Gastroesophageal sphincter (tissue), 4 donors: ENCODE results near the gene TMTC3. TPM values are rescaled to one million over a fixed set of nuclear protein-coding genes. Genes with fewer than 3 reads are reported as not detected.

Source experiments
- ATAC-seq: fragments of 150-250 bp; one replicate; pipeline ENCODE4 v1.9.1; 2016; ENCODE audit warnings: mild to moderate bottlenecking, moderate library complexity
- H3K27ac ChIP-seq, 4 donors: fragments of 200-600 bp; sonication (generic) in 3 of 4; 1 replicate in 3 of 4; 2 replicates in 1 of 4; pipeline ENCODE4 v1.5.1; 2016 to 2019
- H3K27me3 ChIP-seq: fragments of 200-600 bp; sonication (generic); one replicate; pipeline ENCODE4 v1.5.1; 2019
- H3K36me3 ChIP-seq, 2 donors: fragments of 200-600 bp; sonication (generic); one replicate each; pipeline ENCODE4 v1.5.1; 2019; ENCODE audit warnings: control low read depth in 1 of 2
- H3K4me1 ChIP-seq, 3 donors: fragments of 200-600 bp; sonication (generic); 1 replicate in 2 of 3; 2 replicates in 1 of 3; pipeline ENCODE4 v1.5.1; 2016 to 2019; ENCODE audit warnings: control low read depth in 2 of 3
- H3K4me3 ChIP-seq, 2 donors: fragments of 200-600 bp; sonication (generic); one replicate each; pipeline ENCODE4 v1.5.1; 2019; ENCODE audit warnings: mild to moderate bottlenecking in 1 of 2, moderate library complexity in 1 of 2
- H3K9me3 ChIP-seq, 3 donors: fragments of 200-600 bp; sonication (generic); one replicate each; pipeline ENCODE4 v1.5.1; 2017 to 2019; ENCODE audit warnings: control low read depth in 2 of 3
- EP300 ChIP-seq: sonication (generic); formaldehyde crosslinking; IDR thresholded peaks from one replicate; pipeline ENCODE4 v1.6.1; 2017; ENCODE audit warnings: antibody characterized with exemption, mild to moderate bottlenecking
- POLR2A ChIP-seq, 2 donors: fragments of 450-650 bp; IDR thresholded peaks; one replicate each; pipeline ENCODE4 v1.6.1; 2017; ENCODE audit warnings: antibody characterized with exemption in 2 of 2, mild to moderate bottlenecking in 2 of 2, moderate library complexity in 1 of 2
- POLR2AphosphoS5 ChIP-seq: sonication (generic); formaldehyde crosslinking; IDR thresholded peaks from one replicate; pipeline ENCODE4 v1.6.1; 2017; ENCODE audit warnings: antibody characterized with exemption
- WGBS, 2 donors: methylation state at CpG; one replicate each; pipeline ENCODE4 v1.1.5; 2018; ENCODE audit warnings: low coverage in 1 of 2; 5-methylcytosine and 5-hydroxymethylcytosine counted together
- total RNA-seq, 4 donors: library from RNA; depleted of rRNA; stranded (reverse); fragments of >200 nt; gene quantifications; one replicate each; pipeline ENCODE4 v1.1.0, GENCODE V29; 2016
- TF ChIP-seq, protein P1 (sequence below), 4 experiments: fragments of 200-600 bp in 2 of 4; fragments of 450-650 bp in 2 of 4; sonication (generic) in 1 of 4; IDR thresholded peaks; one replicate each; pipeline ENCODE4 v1.5.1; 2017 to 2019; ENCODE audit warnings: antibody characterized with exemption in 4 of 4, mild to moderate bottlenecking in 2 of 4, moderate library complexity in 2 of 4

TMTC3 gene
- total RNA-seq, result 10 to 100 TPM; 21.9 to 34.7 (median 23.9) TPM

DNA sequence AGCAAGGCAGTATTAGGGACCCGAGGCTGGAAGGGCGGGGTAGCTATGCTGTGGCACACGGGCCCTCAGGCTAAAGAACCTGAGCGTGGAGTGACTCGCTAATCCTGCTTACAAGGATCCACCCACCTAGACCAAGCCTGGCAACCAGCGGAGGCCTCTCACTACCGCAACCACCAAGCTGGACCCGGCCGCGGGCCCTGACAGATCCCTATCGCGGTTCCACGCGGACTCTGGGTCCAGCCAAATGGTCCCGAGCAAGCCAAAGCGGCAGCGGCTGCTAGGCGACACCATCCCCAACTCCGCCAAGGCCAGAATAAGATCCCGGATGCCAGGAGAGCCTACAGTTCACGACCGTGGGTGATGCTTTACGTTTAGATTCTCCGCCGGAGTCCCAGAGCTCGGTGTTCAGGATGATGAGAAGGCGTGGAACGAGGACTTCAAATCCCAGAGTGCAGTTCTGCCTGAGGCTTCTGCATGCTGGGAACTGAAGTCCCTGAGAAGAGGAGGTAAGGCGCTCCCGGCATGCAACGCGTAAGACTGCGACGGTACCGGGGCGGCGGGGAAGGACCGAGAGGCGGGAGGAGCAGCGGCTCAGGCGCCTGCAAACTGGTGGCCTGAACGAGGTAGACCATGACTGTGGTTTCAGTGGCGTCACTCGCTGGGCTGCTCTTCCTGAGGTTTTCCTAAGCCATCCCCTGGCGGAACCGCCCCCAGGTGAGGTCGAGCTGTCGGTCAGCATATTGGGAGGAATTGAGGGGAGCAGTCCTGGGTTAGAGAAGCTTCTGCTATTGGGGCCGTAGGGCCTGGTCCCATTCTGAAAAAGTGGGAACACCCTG lies at the start of gene TMTC3, which contains the start of gene CEP290:
TMTC3 (plus strand) TSS at position 534 of the 836 bp plus-strand sequence. CDS start 6,009 bp downstream, outside the sequence.
CEP290 (minus strand) TSS at position 315 of the 836 bp plus-strand sequence. CDS start 781 bp downstream, outside the sequence.
- Histone ChIP-seq H3K9me3 (no peaks in the 10 kb centered on the region), H3K27ac (peak within 1 kb of the TSS; percentile 59 to 84 (median 78)), H3K4me3 (peak within 1 kb of the TSS; percentile 60 to 93), H3K27me3 (no peaks in the 10 kb centered on the region), H3K4me1 (peaks cover 0 to 35% (median 0%) of the 10 kb centered on the region in 3 donors), H3K36me3 (peaks cover 0 to 7% of the 10 kb centered on the region in 2 donors)
- 0 to 1% methylated on average over 2 to 13 of the region's 49 CpGs for WGBS, 2 donors
- TF ChIP-seq POLR2A (IDR thresholded peaks at IDR 0.05) (peak; percentile 39 to 45), POLR2AphosphoS5 (peak; percentile 74), EP300 (no peak)
- TF ChIP-seq, protein P1, sequence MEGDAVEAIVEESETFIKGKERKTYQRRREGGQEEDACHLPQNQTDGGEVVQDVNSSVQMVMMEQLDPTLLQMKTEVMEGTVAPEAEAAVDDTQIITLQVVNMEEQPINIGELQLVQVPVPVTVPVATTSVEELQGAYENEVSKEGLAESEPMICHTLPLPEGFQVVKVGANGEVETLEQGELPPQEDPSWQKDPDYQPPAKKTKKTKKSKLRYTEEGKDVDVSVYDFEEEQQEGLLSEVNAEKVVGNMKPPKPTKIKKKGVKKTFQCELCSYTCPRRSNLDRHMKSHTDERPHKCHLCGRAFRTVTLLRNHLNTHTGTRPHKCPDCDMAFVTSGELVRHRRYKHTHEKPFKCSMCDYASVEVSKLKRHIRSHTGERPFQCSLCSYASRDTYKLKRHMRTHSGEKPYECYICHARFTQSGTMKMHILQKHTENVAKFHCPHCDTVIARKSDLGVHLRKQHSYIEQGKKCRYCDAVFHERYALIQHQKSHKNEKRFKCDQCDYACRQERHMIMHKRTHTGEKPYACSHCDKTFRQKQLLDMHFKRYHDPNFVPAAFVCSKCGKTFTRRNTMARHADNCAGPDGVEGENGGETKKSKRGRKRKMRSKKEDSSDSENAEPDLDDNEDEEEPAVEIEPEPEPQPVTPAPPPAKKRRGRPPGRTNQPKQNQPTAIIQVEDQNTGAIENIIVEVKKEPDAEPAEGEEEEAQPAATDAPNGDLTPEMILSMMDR (IDR thresholded peaks at IDR 0.05), result no peak
- ATAC-seq, result peak; percentile 99

DNA sequence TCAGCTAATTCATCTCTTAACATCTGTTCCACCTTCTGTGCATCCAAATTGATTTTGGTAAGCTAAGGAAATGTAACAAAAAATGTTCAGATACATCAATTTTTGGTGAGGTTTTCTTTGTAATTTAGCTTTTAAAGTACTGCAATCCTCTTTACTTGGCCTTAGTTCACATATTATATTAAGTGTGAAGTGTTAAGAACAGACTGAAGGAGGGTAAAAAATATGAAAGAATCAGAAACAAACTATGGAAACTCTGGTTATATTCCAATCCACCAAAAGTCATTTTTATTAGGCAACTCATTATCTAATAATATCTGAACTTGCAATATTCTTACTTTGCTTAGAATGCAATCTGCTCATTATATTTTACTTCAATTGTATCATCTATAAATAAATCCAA lies 49.3 kb upstream of the TMTC3 start:
- H3K4me1 ChIP-seq, result no peaks in the 10 kb centered on the region
- no peak overlapping the region for H3K27ac ChIP-seq
- no peaks in the 10 kb centered on the region for H3K27me3 ChIP-seq
- H3K9me3 ChIP-seq, result no peaks in the 10 kb centered on the region
- no peak for ATAC-seq
- H3K36me3 ChIP-seq, result peaks cover 0 to 37% of the 10 kb centered on the region in 2 donors
- H3K4me3 ChIP-seq, result no peak overlapping the region
- no peak for TF ChIP-seq POLR2A (IDR thresholded peaks at IDR 0.05)
- no peak for TF ChIP-seq EP300

DNA sequence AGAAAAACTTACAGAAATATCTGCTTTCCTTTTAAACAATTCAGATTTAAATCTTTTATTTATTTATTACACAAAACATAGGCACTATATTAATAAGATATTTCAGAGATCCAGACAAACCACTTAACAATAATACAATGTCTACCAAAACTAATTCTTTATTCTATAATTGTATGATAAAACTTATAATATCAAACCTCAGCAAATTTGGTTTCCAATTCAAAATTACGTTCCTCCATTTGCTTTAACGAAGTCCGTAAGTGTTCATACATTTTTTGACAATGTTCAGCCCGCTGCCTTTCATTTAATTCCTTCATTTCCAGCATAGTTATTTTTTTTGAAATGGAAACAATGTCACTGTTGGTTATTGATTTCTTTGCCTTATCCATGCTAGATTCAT lies 48.5 kb upstream of the TMTC3 start:
- peaks cover 0 to 42% of the 10 kb centered on the region in 2 donors for H3K36me3 ChIP-seq
- no peaks in the 10 kb centered on the region for H3K4me1 ChIP-seq
- TF ChIP-seq POLR2A (IDR thresholded peaks at IDR 0.05) (no peak), POLR2AphosphoS5 (no peak), EP300 (no peak)
- TF ChIP-seq, protein P1 (IDR thresholded peaks at IDR 0.05), result no peak
- 91 to 95% methylated on average over 4 of the region's 4 CpGs for WGBS, 2 donors
- no peaks in the 10 kb centered on the region for H3K9me3 ChIP-seq
- H3K4me3 ChIP-seq, result no peak overlapping the region
- ATAC-seq, result no peak
- no peaks in the 10 kb centered on the region for H3K27me3 ChIP-seq
- no peak overlapping the region for H3K27ac ChIP-seq

DNA sequence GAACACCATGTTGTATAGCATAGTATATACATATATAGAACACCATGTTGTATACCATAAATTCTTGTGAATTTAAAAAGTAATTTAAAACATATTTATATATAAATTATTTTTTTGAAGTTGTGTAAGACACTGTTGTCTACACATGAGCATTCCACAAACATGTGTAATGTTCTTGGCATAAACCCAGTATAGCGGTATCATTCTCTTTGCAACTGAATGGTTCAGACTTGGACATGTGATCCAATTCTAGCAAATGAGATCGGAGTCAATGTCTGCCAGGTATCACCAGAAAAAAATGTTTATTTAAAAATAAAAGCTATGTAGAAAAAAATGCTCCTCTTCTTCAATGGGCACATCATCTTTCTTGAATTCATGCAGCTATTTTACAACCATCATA lies 34.1 kb upstream of the TMTC3 start:
- Histone ChIP-seq H3K27ac (no peak overlapping the region), H3K4me3 (no peak overlapping the region), H3K36me3 (peaks cover 0 to 56% of the 10 kb centered on the region in 2 donors), H3K4me1 (peaks cover 0 to 4% (median 0%) of the 10 kb centered on the region in 3 donors), H3K9me3 (no peaks in the 10 kb centered on the region), H3K27me3 (no peaks in the 10 kb centered on the region)
- no peak for ATAC-seq
- 93 to 100% methylated on average over 2 of the region's 2 CpGs for WGBS, 2 donors
- TF ChIP-seq POLR2AphosphoS5, result no peak
- no peak for TF ChIP-seq POLR2A (IDR thresholded peaks at IDR 0.05)
- no peak for TF ChIP-seq EP300
- TF ChIP-seq, protein P1 (IDR thresholded peaks at IDR 0.05), result no peak

DNA sequence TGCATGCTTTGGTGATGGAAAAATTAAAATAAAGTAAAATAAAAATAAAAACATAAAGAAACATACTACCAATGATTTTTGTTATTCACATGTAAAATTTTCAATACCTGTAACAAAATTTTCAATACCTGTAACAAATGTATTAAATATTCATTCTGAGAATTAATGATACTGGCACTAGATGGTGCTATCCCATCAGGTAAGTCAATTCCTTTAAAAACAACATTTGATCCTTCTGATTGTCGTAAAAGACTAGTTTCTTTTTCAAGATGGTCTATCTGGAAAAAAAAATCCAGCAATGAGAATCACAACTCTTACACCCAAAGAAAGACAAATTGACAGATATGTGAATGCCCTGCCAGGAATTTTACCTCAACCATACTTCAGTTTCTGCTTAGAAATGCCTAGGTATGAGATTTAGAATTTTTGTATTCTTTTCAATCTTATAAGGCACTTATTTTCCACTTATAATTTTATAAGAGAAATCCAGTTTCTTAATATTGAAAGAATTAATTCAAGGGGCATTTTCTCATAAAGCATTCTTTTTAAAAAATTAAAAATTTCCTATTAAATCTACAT lies 30.9 kb upstream of the TMTC3 start:
- 0 to 7% methylated on average over 1 of the region's 1 CpG for WGBS, 2 donors
- ATAC-seq, result no peak
- Histone ChIP-seq H3K27me3 (no peaks in the 10 kb centered on the region), H3K4me1 (peaks cover 0 to 4% (median 0%) of the 10 kb centered on the region in 3 donors), H3K9me3 (no peaks in the 10 kb centered on the region), H3K27ac (peak overlapping the region in 1 of 4 donors; percentile 23), H3K4me3 (peak overlapping the region; percentile 27 to 36), H3K36me3 (peaks cover 0 to 64% of the 10 kb centered on the region in 2 donors)
- no peak for TF ChIP-seq POLR2AphosphoS5
- TF ChIP-seq, protein P1 (IDR thresholded peaks at IDR 0.05), result peak; percentile 14 to 52 (median 40)
- TF ChIP-seq POLR2A (IDR thresholded peaks at IDR 0.05), result no peak
- no peak for TF ChIP-seq EP300
